ENCODE data around the gene GMDS.

DNA sequence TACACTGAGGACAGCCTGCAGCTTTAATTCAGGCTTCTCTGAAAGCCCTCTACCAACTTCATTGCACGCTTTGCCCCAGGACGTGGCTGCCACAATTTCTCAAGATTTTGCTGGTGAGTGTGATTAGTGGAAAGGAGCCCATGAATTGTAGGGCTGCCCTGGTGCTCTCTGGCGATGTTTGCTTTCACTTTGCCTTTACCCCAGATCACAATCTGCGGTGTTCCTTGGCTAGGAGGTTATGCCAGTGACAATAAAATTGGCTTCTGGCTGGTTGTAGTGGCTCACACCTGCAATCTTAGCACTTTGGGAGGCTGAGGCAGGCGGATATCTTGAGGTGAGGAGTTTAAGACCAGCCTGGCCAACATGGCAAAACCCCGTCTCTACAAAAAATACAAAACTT is 496.4 kb downstream of the GMDS start:
- TF ChIP-seq, protein P1, sequence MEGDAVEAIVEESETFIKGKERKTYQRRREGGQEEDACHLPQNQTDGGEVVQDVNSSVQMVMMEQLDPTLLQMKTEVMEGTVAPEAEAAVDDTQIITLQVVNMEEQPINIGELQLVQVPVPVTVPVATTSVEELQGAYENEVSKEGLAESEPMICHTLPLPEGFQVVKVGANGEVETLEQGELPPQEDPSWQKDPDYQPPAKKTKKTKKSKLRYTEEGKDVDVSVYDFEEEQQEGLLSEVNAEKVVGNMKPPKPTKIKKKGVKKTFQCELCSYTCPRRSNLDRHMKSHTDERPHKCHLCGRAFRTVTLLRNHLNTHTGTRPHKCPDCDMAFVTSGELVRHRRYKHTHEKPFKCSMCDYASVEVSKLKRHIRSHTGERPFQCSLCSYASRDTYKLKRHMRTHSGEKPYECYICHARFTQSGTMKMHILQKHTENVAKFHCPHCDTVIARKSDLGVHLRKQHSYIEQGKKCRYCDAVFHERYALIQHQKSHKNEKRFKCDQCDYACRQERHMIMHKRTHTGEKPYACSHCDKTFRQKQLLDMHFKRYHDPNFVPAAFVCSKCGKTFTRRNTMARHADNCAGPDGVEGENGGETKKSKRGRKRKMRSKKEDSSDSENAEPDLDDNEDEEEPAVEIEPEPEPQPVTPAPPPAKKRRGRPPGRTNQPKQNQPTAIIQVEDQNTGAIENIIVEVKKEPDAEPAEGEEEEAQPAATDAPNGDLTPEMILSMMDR (IDR thresholded peaks at IDR 0.05) = no peak
- TF ChIP-seq NR2C2 (CRISPR knock-in tag; IDR thresholded peaks at IDR 0.05) (no peak), ESRRA (CRISPR knock-in tag; IDR thresholded peaks at IDR 0.05; ENCODE audit: borderline replicate concordance) (no peak)
- TF ChIP-seq, protein P2, sequence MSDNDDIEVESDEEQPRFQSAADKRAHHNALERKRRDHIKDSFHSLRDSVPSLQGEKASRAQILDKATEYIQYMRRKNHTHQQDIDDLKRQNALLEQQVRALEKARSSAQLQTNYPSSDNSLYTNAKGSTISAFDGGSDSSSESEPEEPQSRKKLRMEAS (CRISPR knock-in tag; IDR thresholded peaks at IDR 0.05) = no peak
- TF ChIP-seq, protein P3, sequence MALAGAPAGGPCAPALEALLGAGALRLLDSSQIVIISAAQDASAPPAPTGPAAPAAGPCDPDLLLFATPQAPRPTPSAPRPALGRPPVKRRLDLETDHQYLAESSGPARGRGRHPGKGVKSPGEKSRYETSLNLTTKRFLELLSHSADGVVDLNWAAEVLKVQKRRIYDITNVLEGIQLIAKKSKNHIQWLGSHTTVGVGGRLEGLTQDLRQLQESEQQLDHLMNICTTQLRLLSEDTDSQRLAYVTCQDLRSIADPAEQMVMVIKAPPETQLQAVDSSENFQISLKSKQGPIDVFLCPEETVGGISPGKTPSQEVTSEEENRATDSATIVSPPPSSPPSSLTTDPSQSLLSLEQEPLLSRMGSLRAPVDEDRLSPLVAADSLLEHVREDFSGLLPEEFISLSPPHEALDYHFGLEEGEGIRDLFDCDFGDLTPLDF (CRISPR knock-in tag; IDR thresholded peaks at IDR 0.05) = no peak

Measured in WTC11 (cell line).